IPS-18a (cell line): ENCODE results near the gene MYH9.

Experiments used
- H3K27ac ChIP-seq: one replicate; pipeline ENCODE4 v1.5.1; 2013; ENCODE audit warnings: low read length
- H3K27me3 ChIP-seq: one replicate; pipeline ENCODE4 v1.6.1; 2013; ENCODE audit warnings: mild to moderate bottlenecking, low read length; ENCODE audit not compliant: control insufficient read depth, insufficient read depth
- H3K36me3 ChIP-seq: one replicate; pipeline ENCODE4 v1.6.1; 2013; ENCODE audit warnings: low read depth, low read length; ENCODE audit not compliant: control insufficient read depth
- H3K4me1 ChIP-seq: one replicate; pipeline ENCODE4 v1.6.1; 2013; ENCODE audit warnings: low read depth, low read length; ENCODE audit not compliant: control insufficient read depth
- H3K4me3 ChIP-seq: one replicate; pipeline ENCODE4 v1.5.1; 2013; ENCODE audit warnings: low read length
- H3K9ac ChIP-seq: one replicate; pipeline ENCODE4 v1.6.1; 2013; ENCODE audit warnings: mild to moderate bottlenecking, low read length, moderate library complexity
- H3K9me3 ChIP-seq: one replicate; pipeline ENCODE4 v1.6.1; 2013; ENCODE audit warnings: low read depth, low read length; ENCODE audit not compliant: control insufficient read depth

The MYH9 gene

DNA sequence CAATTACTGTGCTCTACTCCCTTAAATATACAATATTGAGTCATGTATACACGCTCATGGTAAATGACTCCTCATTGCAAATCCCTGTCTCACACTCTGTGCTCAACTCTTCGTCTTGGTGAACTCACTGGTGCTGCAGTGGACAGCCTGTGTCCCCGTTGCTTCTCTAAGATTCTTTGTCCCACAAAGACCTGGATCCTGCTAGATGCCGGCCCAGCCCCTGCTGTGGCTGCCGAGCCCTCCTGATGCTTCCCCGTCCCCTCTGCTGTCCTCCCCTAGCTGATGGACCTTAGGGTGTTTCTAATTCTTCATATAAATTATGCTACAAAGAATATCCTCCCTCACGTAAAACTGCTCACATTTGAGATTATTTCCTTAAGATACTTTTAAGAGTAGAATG, 154.0 kb downstream of the MYH9 start:
- no peaks in the 10 kb centered on the region for H3K9me3 ChIP-seq
- no peak overlapping the region for H3K4me3 ChIP-seq
- peaks cover 4% of the 10 kb centered on the region for H3K4me1 ChIP-seq
- H3K36me3 ChIP-seq, result peaks cover 3% of the 10 kb centered on the region
- H3K9ac ChIP-seq, result no peak overlapping the region
- no peak overlapping the region for H3K27ac ChIP-seq
- no peaks in the 10 kb centered on the region for H3K27me3 ChIP-seq

DNA sequence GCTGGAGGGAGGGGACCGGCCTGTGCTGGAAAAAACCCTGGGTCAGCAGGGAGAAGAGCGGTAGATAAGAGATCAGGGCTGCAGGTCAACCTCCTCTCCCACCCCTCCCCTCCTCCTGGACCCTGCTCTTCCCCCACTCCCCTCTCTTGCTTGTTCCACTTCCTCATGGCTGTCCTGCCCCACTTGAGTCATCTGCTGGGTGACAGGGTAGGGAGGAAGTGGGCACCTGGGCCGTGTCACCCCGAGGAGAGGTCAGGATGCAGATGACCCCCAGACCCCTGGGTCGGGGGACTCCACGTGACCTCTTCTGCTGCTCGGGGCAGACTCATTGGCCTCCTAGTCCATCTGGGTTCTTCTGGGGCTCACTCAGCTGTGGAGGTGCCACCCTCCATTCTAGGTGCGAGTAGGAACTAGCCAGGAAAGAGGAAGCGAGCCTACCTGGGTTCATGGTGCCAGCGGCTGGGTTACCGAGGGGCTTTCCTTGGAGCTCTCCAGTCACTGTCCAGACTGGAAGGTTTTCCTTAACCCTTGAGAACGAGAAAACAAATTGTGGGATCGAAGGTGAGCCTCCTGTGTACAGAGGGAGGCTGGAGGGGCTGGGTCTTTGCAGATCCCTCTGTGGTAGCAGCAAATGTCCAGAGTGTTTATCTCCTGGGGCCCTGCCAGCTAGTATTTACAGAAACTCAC, 154.9 kb downstream of the MYH9 start:
- Histone ChIP-seq H3K4me1 (no peaks in the 10 kb centered on the region), H3K4me3 (no peak overlapping the region), H3K36me3 (peaks cover 5% of the 10 kb centered on the region), H3K9me3 (no peaks in the 10 kb centered on the region), H3K27me3 (no peaks in the 10 kb centered on the region), H3K9ac (no peak overlapping the region), H3K27ac (no peak overlapping the region)
